Panc1 (cell line): ENCODE data around the gene SMPD4.
"Not testable (repeated sequence)": the region's sequence is repeated elsewhere in the genome, so short reads cannot be mapped to it uniquely, and the experiment has no call there.

ENCODE experiments used
- CTCF ChIP-seq: fragments of 450-650 bp; IDR thresholded peaks from 2 replicates; pipeline ENCODE4 v1.5.1; 2017; ENCODE audit warnings: mild to moderate bottlenecking
- POLR2AphosphoS5 ChIP-seq: IDR thresholded peaks from 2 replicates; pipeline ENCODE4 v1.6.1; 2012; ENCODE audit warnings: mild to moderate bottlenecking, low read depth, low read length, moderate library complexity
- SIN3A ChIP-seq: IDR thresholded peaks from 2 replicates; pipeline ENCODE4 v1.6.1; 2012; ENCODE audit warnings: low read depth, mild to moderate bottlenecking, low read length, moderate library complexity, borderline replicate concordance; ENCODE audit not compliant: insufficient read depth
- TCF7L2 ChIP-seq: IDR thresholded peaks from 2 replicates; pipeline ENCODE4 v1.6.1; 2011; ENCODE audit warnings: mild to moderate bottlenecking, low read depth, low read length, inconsistent platforms

- TF ChIP-seq CTCF, POLR2AphosphoS5, SIN3A, TCF7L2: not testable (repeated sequence)
Observed at GRCh38 chr2:130229161-130229510, 47.7 kb upstream of the SMPD4 start.
